Nephron (organoid): Measurements from ENCODE around the gene CD248.
A peak's percentile ranks its signal among the peaks of the same experiment; 100 is the strongest.

Experiments used
- H3K27ac Mint-ChIP-seq, 3 experiments: 2 replicates each; pipeline ENCODE4 v1.8.0; 2020; ENCODE audit warnings: mixed read lengths in 3 of 3, mild to moderate bottlenecking in 2 of 3, moderate library complexity in 1 of 3
- H3K27me3 Mint-ChIP-seq: 2 replicates; pipeline ENCODE4 v1.8.0; 2021; ENCODE audit warnings: low read depth, mild to moderate bottlenecking, moderate library complexity, mixed read lengths
- H3K36me3 Mint-ChIP-seq: 2 replicates; pipeline ENCODE4 v1.8.0; 2020; ENCODE audit warnings: low read depth, mixed read lengths
- H3K4me1 Mint-ChIP-seq: 2 replicates; pipeline ENCODE4 v1.8.0; 2020; ENCODE audit warnings: mixed read lengths
- H3K4me3 Mint-ChIP-seq, 3 experiments: 2 replicates each; pipeline ENCODE4 v1.8.0; 2020; ENCODE audit warnings: mild to moderate bottlenecking in 3 of 3, mixed read lengths in 3 of 3, moderate library complexity in 2 of 3
- H3K9me3 Mint-ChIP-seq: 2 replicates; pipeline ENCODE4 v1.8.0; 2020; ENCODE audit warnings: mixed read lengths
- TF ChIP-seq, protein P1 (sequence below), 3 experiments: fragments of 200-600 bp; sonication (generic); IDR thresholded peaks; one replicate each; pipeline ENCODE4 v1.5.0; 2021; ENCODE audit warnings: antibody characterized with exemption in 3 of 3; ENCODE audit not compliant: unreplicated experiment in 3 of 3

Gene CD248

GRCh38 chr11:66347425-66348276, 30.8 kb upstream of the CD248 start, which contains the start of gene B4GAT1:
TSS of gene B4GAT1 (minus strand) at chr11:66347629. CDS start at chr11:66347545, 84 bp downstream.
- Mint-ChIP-seq H3K27me3 (peaks cover 5% of the 10 kb centered on the region), H3K9me3 (no peaks in the 10 kb centered on the region), H3K27ac (peak within 1 kb of the TSS; percentile 95 to 96 (median 96)), H3K4me3 (peak within 1 kb of the TSS; percentile 96 to 98 (median 98)), H3K36me3 (peaks cover 13% of the 10 kb centered on the region), H3K4me1 (peaks cover 34% of the 10 kb centered on the region)
- TF ChIP-seq, protein P1, sequence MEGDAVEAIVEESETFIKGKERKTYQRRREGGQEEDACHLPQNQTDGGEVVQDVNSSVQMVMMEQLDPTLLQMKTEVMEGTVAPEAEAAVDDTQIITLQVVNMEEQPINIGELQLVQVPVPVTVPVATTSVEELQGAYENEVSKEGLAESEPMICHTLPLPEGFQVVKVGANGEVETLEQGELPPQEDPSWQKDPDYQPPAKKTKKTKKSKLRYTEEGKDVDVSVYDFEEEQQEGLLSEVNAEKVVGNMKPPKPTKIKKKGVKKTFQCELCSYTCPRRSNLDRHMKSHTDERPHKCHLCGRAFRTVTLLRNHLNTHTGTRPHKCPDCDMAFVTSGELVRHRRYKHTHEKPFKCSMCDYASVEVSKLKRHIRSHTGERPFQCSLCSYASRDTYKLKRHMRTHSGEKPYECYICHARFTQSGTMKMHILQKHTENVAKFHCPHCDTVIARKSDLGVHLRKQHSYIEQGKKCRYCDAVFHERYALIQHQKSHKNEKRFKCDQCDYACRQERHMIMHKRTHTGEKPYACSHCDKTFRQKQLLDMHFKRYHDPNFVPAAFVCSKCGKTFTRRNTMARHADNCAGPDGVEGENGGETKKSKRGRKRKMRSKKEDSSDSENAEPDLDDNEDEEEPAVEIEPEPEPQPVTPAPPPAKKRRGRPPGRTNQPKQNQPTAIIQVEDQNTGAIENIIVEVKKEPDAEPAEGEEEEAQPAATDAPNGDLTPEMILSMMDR (IDR thresholded peaks at IDR 0.05; ENCODE audit: unreplicated experiment in 3 of 3) = no peak

- Mint-ChIP-seq H3K27me3 (peaks cover 7% of the 10 kb centered on the region), H3K9me3 (no peaks in the 10 kb centered on the region), H3K36me3 (peaks cover 11% of the 10 kb centered on the region), H3K4me3 (peak overlapping the region; percentile 96 to 98 (median 98)), H3K27ac (peak overlapping the region in 2 of 3 experiments; percentile 43 to 98), H3K4me1 (peaks cover 34% of the 10 kb centered on the region)
- TF ChIP-seq, protein P1 (IDR thresholded peaks at IDR 0.05; ENCODE audit: unreplicated experiment in 3 of 3) = no peak
Observed at GRCh38 chr11:66346476-66347424, 29.9 kb upstream of the CD248 start.

GRCh38 chr11:66345316-66345649, 28.4 kb upstream of the CD248 start:
- peaks cover 10% of the 10 kb centered on the region for H3K36me3 Mint-ChIP-seq
- TF ChIP-seq, protein P1 (IDR thresholded peaks at IDR 0.05; ENCODE audit: unreplicated experiment in 3 of 3) = no peak
- H3K4me1 Mint-ChIP-seq = peaks cover 34% of the 10 kb centered on the region
- peak overlapping the region; percentile 97 to 99 (median 98) for H3K27ac Mint-ChIP-seq
- H3K27me3 Mint-ChIP-seq = peaks cover 8% of the 10 kb centered on the region
- peak overlapping the region; percentile 96 to 98 (median 98) for H3K4me3 Mint-ChIP-seq
- no peaks in the 10 kb centered on the region for H3K9me3 Mint-ChIP-seq

GRCh38 chr11:66344550-66345315, 27.9 kb upstream of the CD248 start, which contains the start of gene BRMS1:
TSS of gene BRMS1 (minus strand) at chr11:66345104. CDS start at chr11:66342234, 2,870 bp downstream.
- Mint-ChIP-seq H3K4me3 (peak within 1 kb of the TSS; percentile 96 to 98 (median 98)), H3K27me3 (peaks cover 8% of the 10 kb centered on the region), H3K36me3 (peaks cover 12% of the 10 kb centered on the region), H3K9me3 (no peaks in the 10 kb centered on the region), H3K27ac (peak within 1 kb of the TSS; percentile 97 to 99 (median 98)), H3K4me1 (peaks cover 34% of the 10 kb centered on the region)
- TF ChIP-seq, protein P1 (IDR thresholded peaks at IDR 0.05; ENCODE audit: unreplicated experiment in 3 of 3) = no peak

- H3K27me3 Mint-ChIP-seq = peaks cover 7% of the 10 kb centered on the region
- H3K4me3 Mint-ChIP-seq = peak overlapping the region; percentile 96 to 98 (median 98)
- peaks cover 19% of the 10 kb centered on the region for H3K36me3 Mint-ChIP-seq
- H3K9me3 Mint-ChIP-seq = no peaks in the 10 kb centered on the region
- TF ChIP-seq, protein P1 (IDR thresholded peaks at IDR 0.05; ENCODE audit: unreplicated experiment in 3 of 3) = no peak
- H3K4me1 Mint-ChIP-seq = peaks cover 33% of the 10 kb centered on the region
- H3K27ac Mint-ChIP-seq = no peak overlapping the region
Observed at GRCh38 chr11:66343176-66343575, 26.3 kb upstream of the CD248 start.
